ENCODE measurements around the gene ZNF541.

Gene ZNF541

DNA sequence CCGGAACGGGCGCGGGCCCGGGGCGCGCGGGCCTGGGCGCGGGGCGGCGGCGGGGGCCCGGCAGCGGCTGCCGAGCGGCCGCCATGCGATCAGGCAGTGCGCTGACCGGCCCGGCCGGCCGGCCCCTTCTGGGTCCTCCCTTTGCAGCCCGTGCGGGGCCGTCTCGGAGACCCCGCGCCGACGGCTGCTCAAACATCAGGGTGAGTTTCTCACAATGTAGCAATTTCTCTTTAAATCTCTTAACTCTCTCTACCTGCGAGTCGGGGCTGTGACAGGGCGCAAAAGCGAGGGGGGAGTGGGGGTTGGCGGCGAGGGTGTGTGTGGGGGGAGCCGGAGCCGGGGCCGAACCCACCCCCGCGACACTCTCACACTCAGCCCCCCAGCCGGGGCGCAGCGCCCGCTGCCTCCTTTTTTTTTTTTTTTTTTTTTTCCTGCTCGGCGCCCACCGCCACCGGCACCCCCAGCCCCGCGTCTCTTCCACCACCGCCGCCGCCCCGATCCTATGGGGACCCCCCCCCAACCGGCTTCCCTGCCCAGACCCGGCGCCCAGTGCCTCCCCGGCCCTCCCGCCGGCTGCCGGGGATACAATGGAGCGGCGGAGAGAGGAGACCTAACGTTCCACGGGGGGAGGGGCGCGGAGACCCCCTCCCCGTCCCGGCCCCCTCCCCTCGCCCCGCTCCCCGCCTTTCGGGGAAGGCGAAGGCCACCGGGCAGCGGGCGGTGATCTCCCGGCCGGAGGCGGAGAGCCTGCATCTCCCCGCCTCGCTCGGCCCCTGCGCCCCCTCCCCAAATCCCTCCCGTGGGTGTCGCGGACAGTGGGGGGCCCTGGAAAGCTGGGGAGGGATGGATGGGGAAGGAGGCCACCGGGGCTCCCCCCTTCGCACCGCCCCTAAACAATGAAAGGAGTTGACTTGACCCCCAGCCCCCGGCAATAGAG, 36.3 kb upstream of the ZNF541 start, which contains the start of gene BICRA:
TSS of gene BICRA (plus strand) at position 166 of the 937 bp plus-strand sequence. CDS start 64,441 bp downstream, outside the sequence.
- H3K36me3 ChIP-seq (ENCODE audit: control insufficient read depth, insufficient read depth, low read length): no peaks in the 10 kb centered on the region
- DNase-seq (ENCODE audit: extremely low read depth, insufficient read length): peak; percentile 88
- H3K4me3 ChIP-seq (replicated peaks; ENCODE audit: low read depth, low read length): peak within 1 kb of the TSS; percentile 92
- H3K27me3 ChIP-seq (replicated peaks; ENCODE audit: control insufficient read depth, insufficient read depth, low read length): no peaks in the 10 kb centered on the region
- TF ChIP-seq, protein P1, sequence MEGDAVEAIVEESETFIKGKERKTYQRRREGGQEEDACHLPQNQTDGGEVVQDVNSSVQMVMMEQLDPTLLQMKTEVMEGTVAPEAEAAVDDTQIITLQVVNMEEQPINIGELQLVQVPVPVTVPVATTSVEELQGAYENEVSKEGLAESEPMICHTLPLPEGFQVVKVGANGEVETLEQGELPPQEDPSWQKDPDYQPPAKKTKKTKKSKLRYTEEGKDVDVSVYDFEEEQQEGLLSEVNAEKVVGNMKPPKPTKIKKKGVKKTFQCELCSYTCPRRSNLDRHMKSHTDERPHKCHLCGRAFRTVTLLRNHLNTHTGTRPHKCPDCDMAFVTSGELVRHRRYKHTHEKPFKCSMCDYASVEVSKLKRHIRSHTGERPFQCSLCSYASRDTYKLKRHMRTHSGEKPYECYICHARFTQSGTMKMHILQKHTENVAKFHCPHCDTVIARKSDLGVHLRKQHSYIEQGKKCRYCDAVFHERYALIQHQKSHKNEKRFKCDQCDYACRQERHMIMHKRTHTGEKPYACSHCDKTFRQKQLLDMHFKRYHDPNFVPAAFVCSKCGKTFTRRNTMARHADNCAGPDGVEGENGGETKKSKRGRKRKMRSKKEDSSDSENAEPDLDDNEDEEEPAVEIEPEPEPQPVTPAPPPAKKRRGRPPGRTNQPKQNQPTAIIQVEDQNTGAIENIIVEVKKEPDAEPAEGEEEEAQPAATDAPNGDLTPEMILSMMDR (IDR thresholded peaks at IDR 0.05; ENCODE audit: insufficient read depth, low read length, poor library complexity, severe bottlenecking): no peak

DNA sequence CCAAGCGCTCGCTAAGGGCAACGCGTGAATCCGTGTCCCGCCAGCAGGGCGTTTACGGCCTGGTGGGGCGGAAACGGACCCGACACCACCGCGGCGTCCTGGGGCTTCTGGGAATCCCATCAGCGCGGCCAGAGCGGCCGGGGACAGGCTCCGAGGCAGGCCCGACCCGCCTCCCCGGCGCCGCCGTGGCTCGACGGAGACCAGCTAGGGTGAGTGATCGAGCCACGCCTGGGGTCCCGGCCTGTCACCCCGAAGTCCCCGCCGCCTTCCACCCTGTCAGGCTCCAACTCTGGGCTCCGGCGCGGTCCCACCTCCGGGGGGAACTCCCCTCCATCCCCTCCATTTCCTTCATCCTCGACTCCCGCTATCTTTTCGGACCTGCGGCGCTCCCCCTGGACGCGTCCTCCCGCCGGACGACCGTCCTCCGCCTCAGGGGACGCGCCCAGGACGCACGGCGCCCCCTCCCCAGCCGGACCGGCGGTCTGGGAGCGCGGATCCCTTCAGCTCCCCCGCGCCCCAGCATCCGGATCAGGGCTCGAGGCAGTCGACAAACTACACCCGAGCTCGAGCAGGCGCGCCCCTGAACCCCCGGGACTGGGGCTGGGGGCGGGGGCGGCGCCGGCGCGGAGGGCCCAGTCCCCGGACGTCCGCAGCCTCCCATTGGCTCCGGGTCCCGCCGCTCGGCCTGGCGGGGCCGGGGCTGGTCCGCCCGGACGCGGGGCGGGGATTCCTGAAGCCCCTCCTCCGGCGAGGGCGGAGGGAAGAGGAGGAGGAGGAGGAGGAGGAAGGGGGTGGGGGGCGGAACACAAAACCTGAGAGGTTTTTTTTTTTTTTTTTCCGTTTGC, 35.3 kb upstream of the ZNF541 start:
- TF ChIP-seq, protein P1 (IDR thresholded peaks at IDR 0.05; ENCODE audit: insufficient read depth, low read length, poor library complexity, severe bottlenecking): peak; percentile 25
- Histone ChIP-seq H3K27me3 (replicated peaks; ENCODE audit: control insufficient read depth, insufficient read depth, low read length) (no peaks in the 10 kb centered on the region), H3K36me3 (ENCODE audit: control insufficient read depth, insufficient read depth, low read length) (no peaks in the 10 kb centered on the region), H3K4me3 (replicated peaks; ENCODE audit: low read depth, low read length) (peak overlapping the region; percentile 92)
- DNase-seq (ENCODE audit: extremely low read depth, insufficient read length): peak; percentile 97

DNA sequence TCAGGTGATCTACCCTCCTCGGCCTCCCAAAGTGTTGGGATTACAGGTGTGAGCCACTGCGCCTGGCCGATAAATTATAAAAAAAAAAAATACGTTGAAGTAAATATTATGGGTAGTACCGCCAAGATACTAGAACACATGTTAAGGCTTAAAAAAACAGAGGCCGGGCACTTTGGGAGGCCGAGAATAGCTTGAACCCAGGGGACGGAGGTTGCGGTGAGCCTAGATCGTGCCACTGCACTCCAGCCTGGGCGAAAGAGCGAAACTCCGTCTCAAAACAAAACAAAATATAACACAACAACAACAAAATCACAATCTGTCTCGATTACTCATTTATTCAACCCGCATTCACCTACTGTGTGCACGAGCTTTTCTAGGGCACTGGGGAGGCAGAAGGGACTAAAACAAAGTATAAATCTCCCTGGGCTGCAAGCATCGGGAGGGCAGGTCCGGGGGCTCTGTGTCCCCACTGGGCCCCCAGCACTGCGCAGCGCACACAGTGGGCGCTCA, 34.7 kb upstream of the ZNF541 start:
- H3K4me3 ChIP-seq (replicated peaks; ENCODE audit: low read depth, low read length): peak overlapping the region; percentile 92
- TF ChIP-seq, protein P1 (IDR thresholded peaks at IDR 0.05; ENCODE audit: insufficient read depth, low read length, poor library complexity, severe bottlenecking): no peak
- DNase-seq (ENCODE audit: extremely low read depth, insufficient read length): no peak
- no peaks in the 10 kb centered on the region for H3K27me3 ChIP-seq (replicated peaks; ENCODE audit: control insufficient read depth, insufficient read depth, low read length)
- H3K36me3 ChIP-seq (ENCODE audit: control insufficient read depth, insufficient read depth, low read length): no peaks in the 10 kb centered on the region

DNA sequence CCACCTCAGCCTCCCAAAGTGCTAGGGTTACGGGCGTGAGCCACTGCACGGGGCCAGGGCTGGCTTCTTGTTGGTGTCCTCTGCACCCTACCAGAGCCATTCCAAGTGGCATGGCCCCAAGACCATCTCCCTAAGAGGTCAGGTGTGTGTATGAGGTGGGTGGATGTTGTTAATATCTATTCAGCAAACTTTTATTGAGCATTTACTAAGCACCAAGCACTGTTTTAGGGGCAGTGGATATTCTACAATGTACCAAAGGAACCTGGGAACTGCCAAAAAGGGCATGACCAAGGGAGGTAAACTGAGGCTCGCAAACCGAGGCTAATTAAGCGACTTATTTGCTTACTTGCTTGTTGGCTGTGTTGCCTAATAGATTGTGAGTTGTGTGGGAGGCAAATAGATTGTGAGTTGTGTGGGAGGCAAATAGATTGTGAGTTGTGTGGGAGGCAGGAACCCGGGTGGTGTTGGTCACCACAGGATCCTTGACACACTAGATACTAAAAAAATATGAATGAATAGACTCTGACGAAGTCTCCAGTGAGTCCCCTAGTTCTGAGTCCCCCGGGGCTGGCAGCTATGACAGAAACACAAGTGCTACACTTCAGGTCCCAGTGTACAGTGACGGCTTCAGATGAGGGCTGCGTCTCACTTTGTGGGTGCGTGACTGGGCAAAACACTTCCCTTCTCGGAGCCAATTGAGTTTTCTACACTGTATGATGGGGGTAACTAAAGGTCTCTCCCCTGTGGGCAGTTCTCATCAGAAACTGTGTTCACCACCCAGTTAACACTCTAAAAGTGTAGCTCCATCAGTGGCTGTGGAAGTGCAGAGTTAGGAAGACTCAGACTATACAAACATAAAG, 31.0 kb upstream of the ZNF541 start:
- Histone ChIP-seq H3K27me3 (replicated peaks; ENCODE audit: control insufficient read depth, insufficient read depth, low read length) (no peaks in the 10 kb centered on the region), H3K36me3 (ENCODE audit: control insufficient read depth, insufficient read depth, low read length) (no peaks in the 10 kb centered on the region), H3K4me3 (replicated peaks; ENCODE audit: low read depth, low read length) (no peak overlapping the region)
- DNase-seq (ENCODE audit: extremely low read depth, insufficient read length): no peak
- TF ChIP-seq, protein P1 (IDR thresholded peaks at IDR 0.05; ENCODE audit: insufficient read depth, low read length, poor library complexity, severe bottlenecking): no peak

All from GM06990 (cell line).